ENCODE data around the gene CNN2.

Gene CNN2

GRCh38 chr19:1003283-1003682 lies 23.1 kb upstream of the CNN2 start:
- no peak overlapping the region for H2AK5ac ChIP-seq (ENCODE audit: low read length, severe bottlenecking)
- peaks cover 22 to 49% of the 10 kb centered on the region in 2 experiments for H3K27me3 ChIP-seq (ENCODE audit: control insufficient read depth in 1 of 2, insufficient read depth in 1 of 2, low read length in 2 of 2)
- 89% methylated on average over 37 of the region's 37 CpGs for WGBS
- H3K36me3 ChIP-seq (ENCODE audit: control insufficient read depth in 1 of 2, insufficient read depth in 2 of 2, low read depth in 1 of 2, low read length in 2 of 2): peaks cover 0 to 20% of the 10 kb centered on the region in 2 experiments
- H3K23ac ChIP-seq (ENCODE audit: low read length in 2 of 2): no peak overlapping the region
- H4K8ac ChIP-seq (ENCODE audit: low read length): no peak overlapping the region
- no peak overlapping the region for H2AFZ ChIP-seq (ENCODE audit: low read depth, low read length)
- no peak overlapping the region for H2BK5ac ChIP-seq (ENCODE audit: low read depth, low read length, poor library complexity, severe bottlenecking)
- H2BK120ac ChIP-seq (ENCODE audit: low read depth, low read length): no peak overlapping the region
- H3K4me1 ChIP-seq (ENCODE audit: control insufficient read depth, insufficient read depth, low read depth, low read length): peaks cover 8% of the 10 kb centered on the region
- no peak overlapping the region for H3K9ac ChIP-seq (ENCODE audit: low read length)
- no peaks in the 10 kb centered on the region for H3K9me3 ChIP-seq (ENCODE audit: control insufficient read depth, low read length)
- no peak overlapping the region for H3K4me2 ChIP-seq (ENCODE audit: low read length, poor library complexity, severe bottlenecking)
- H2BK12ac ChIP-seq (ENCODE audit: low read length in 2 of 2): no peak overlapping the region
- H3K79me1 ChIP-seq (replicated peaks; ENCODE audit: low read length, poor library complexity, severe bottlenecking): no peaks in the 10 kb centered on the region
- no peak for DNase-seq
- H3K4me3 ChIP-seq (ENCODE audit: insufficient read depth in 1 of 2, low read depth in 1 of 2, low read length in 2 of 2): no peak overlapping the region
- no peak overlapping the region for H3K14ac ChIP-seq (ENCODE audit: low read length in 2 of 2)
- no peak overlapping the region for H4K91ac ChIP-seq (ENCODE audit: low read length)
- H3K18ac ChIP-seq (ENCODE audit: low read depth in 1 of 2, low read length in 2 of 2): no peak overlapping the region
- H2BK15ac ChIP-seq (ENCODE audit: low read depth, poor library complexity, severe bottlenecking): peak overlapping the region; percentile 49
- no peak overlapping the region for H3K4ac ChIP-seq (ENCODE audit: low read depth in 1 of 2, low read length in 2 of 2)
- no peak overlapping the region for H3K27ac ChIP-seq (ENCODE audit: low read length, poor library complexity, severe bottlenecking)

- no peak overlapping the region for H3K9ac ChIP-seq (ENCODE audit: low read length)
- H4K91ac ChIP-seq (ENCODE audit: low read length): no peak overlapping the region
- no peak overlapping the region for H2BK12ac ChIP-seq (ENCODE audit: low read length in 2 of 2)
- peaks cover 14 to 39% of the 10 kb centered on the region in 2 experiments for H3K27me3 ChIP-seq (ENCODE audit: control insufficient read depth in 1 of 2, insufficient read depth in 1 of 2, low read length in 2 of 2)
- H2AFZ ChIP-seq (ENCODE audit: low read depth, low read length): no peak overlapping the region
- H3K4me3 ChIP-seq (ENCODE audit: insufficient read depth in 1 of 2, low read depth in 1 of 2, low read length in 2 of 2): no peak overlapping the region
- peaks cover 8% of the 10 kb centered on the region for H3K4me1 ChIP-seq (ENCODE audit: control insufficient read depth, insufficient read depth, low read depth, low read length)
- peaks cover 1% of the 10 kb centered on the region for H3K79me1 ChIP-seq (replicated peaks; ENCODE audit: low read length, poor library complexity, severe bottlenecking)
- DNase-seq: no peak
- H2AK5ac ChIP-seq (ENCODE audit: low read length, severe bottlenecking): no peak overlapping the region
- no peak overlapping the region for H3K4ac ChIP-seq (ENCODE audit: low read depth in 1 of 2, low read length in 2 of 2)
- WGBS: 81% methylated on average over 32 of the region's 32 CpGs
- H3K14ac ChIP-seq (ENCODE audit: low read length in 2 of 2): no peak overlapping the region
- no peak overlapping the region for H2BK5ac ChIP-seq (ENCODE audit: low read depth, low read length, poor library complexity, severe bottlenecking)
- no peak overlapping the region for H2BK120ac ChIP-seq (ENCODE audit: low read depth, low read length)
- H3K27ac ChIP-seq (ENCODE audit: low read length, poor library complexity, severe bottlenecking): no peak overlapping the region
- H3K23ac ChIP-seq (ENCODE audit: low read length in 2 of 2): no peak overlapping the region
- no peak overlapping the region for H3K18ac ChIP-seq (ENCODE audit: low read depth in 1 of 2, low read length in 2 of 2)
- no peak overlapping the region for H2BK15ac ChIP-seq (ENCODE audit: low read depth, poor library complexity, severe bottlenecking)
- H3K4me2 ChIP-seq (ENCODE audit: low read length, poor library complexity, severe bottlenecking): no peak overlapping the region
- no peaks in the 10 kb centered on the region for H3K9me3 ChIP-seq (ENCODE audit: control insufficient read depth, low read length)
- peaks cover 0 to 30% of the 10 kb centered on the region in 2 experiments for H3K36me3 ChIP-seq (ENCODE audit: control insufficient read depth in 1 of 2, insufficient read depth in 2 of 2, low read depth in 1 of 2, low read length in 2 of 2)
- H4K8ac ChIP-seq (ENCODE audit: low read length): no peak overlapping the region
These were observed 22.1 kb upstream of the CNN2 start for GRCh38 chr19:1004204-1004802.

- Histone ChIP-seq H2BK5ac (ENCODE audit: low read depth, low read length, poor library complexity, severe bottlenecking) (no peak overlapping the region), H3K4me3 (ENCODE audit: insufficient read depth in 1 of 2, low read depth in 1 of 2, low read length in 2 of 2) (peak overlapping the region in 1 of 2 experiments; percentile 9), H2BK120ac (ENCODE audit: low read depth, low read length) (no peak overlapping the region), H3K4me2 (ENCODE audit: low read length, poor library complexity, severe bottlenecking) (no peak overlapping the region), H2BK15ac (ENCODE audit: low read depth, poor library complexity, severe bottlenecking) (no peak overlapping the region), H3K9ac (ENCODE audit: low read length) (no peak overlapping the region), H3K18ac (ENCODE audit: low read depth in 1 of 2, low read length in 2 of 2) (no peak overlapping the region), H2BK12ac (ENCODE audit: low read length in 2 of 2) (no peak overlapping the region), H3K9me3 (ENCODE audit: control insufficient read depth, low read length) (no peaks in the 10 kb centered on the region), H2AK5ac (ENCODE audit: low read length, severe bottlenecking) (no peak overlapping the region), H3K23ac (ENCODE audit: low read length in 2 of 2) (no peak overlapping the region), H3K79me1 (replicated peaks; ENCODE audit: low read length, poor library complexity, severe bottlenecking) (peaks cover 5% of the 10 kb centered on the region), H3K36me3 (ENCODE audit: control insufficient read depth in 1 of 2, insufficient read depth in 2 of 2, low read depth in 1 of 2, low read length in 2 of 2) (peaks cover 7 to 37% of the 10 kb centered on the region in 2 experiments), H3K4ac (ENCODE audit: low read depth in 1 of 2, low read length in 2 of 2) (no peak overlapping the region), H2AFZ (ENCODE audit: low read depth, low read length) (no peak overlapping the region), H3K27me3 (ENCODE audit: control insufficient read depth in 1 of 2, insufficient read depth in 1 of 2, low read length in 2 of 2) (peaks cover 11 to 36% of the 10 kb centered on the region in 2 experiments), H3K14ac (ENCODE audit: low read length in 2 of 2) (no peak overlapping the region), H4K8ac (ENCODE audit: low read length) (no peak overlapping the region), H4K91ac (ENCODE audit: low read length) (no peak overlapping the region), H3K4me1 (ENCODE audit: control insufficient read depth, insufficient read depth, low read depth, low read length) (peaks cover 11% of the 10 kb centered on the region), H3K27ac (ENCODE audit: low read length, poor library complexity, severe bottlenecking) (no peak overlapping the region)
- DNase-seq: no peak
- 92% methylated on average over 62 of the region's 70 CpGs for WGBS
These were observed 21.4 kb upstream of the CNN2 start for GRCh38 chr19:1004803-1005664.

- H3K4me1 ChIP-seq (ENCODE audit: control insufficient read depth, insufficient read depth, low read depth, low read length): peaks cover 8% of the 10 kb centered on the region
- H2BK15ac ChIP-seq (ENCODE audit: low read depth, poor library complexity, severe bottlenecking): no peak overlapping the region
- H3K9ac ChIP-seq (ENCODE audit: low read length): no peak overlapping the region
- WGBS: 95% methylated on average over 25 of the region's 27 CpGs
- peaks cover 3 to 25% of the 10 kb centered on the region in 2 experiments for H3K27me3 ChIP-seq (ENCODE audit: control insufficient read depth in 1 of 2, insufficient read depth in 1 of 2, low read length in 2 of 2)
- peaks cover 14 to 56% of the 10 kb centered on the region in 2 experiments for H3K36me3 ChIP-seq (ENCODE audit: control insufficient read depth in 1 of 2, insufficient read depth in 2 of 2, low read depth in 1 of 2, low read length in 2 of 2)
- no peak for DNase-seq
- H3K27ac ChIP-seq (ENCODE audit: low read length, poor library complexity, severe bottlenecking): no peak overlapping the region
- no peak overlapping the region for H3K14ac ChIP-seq (ENCODE audit: low read length in 2 of 2)
- no peak overlapping the region for H4K8ac ChIP-seq (ENCODE audit: low read length)
- no peak overlapping the region for H4K91ac ChIP-seq (ENCODE audit: low read length)
- no peak overlapping the region for H3K4me2 ChIP-seq (ENCODE audit: low read length, poor library complexity, severe bottlenecking)
- H3K4ac ChIP-seq (ENCODE audit: low read depth in 1 of 2, low read length in 2 of 2): no peak overlapping the region
- no peaks in the 10 kb centered on the region for H3K9me3 ChIP-seq (ENCODE audit: control insufficient read depth, low read length)
- no peak overlapping the region for H2BK12ac ChIP-seq (ENCODE audit: low read length in 2 of 2)
- H3K18ac ChIP-seq (ENCODE audit: low read depth in 1 of 2, low read length in 2 of 2): no peak overlapping the region
- no peak overlapping the region for H2AK5ac ChIP-seq (ENCODE audit: low read length, severe bottlenecking)
- no peak overlapping the region for H2AFZ ChIP-seq (ENCODE audit: low read depth, low read length)
- H3K79me1 ChIP-seq (replicated peaks; ENCODE audit: low read length, poor library complexity, severe bottlenecking): peaks cover 10% of the 10 kb centered on the region
- H3K23ac ChIP-seq (ENCODE audit: low read length in 2 of 2): no peak overlapping the region
- no peak overlapping the region for H3K4me3 ChIP-seq (ENCODE audit: insufficient read depth in 1 of 2, low read depth in 1 of 2, low read length in 2 of 2)
- no peak overlapping the region for H2BK5ac ChIP-seq (ENCODE audit: low read depth, low read length, poor library complexity, severe bottlenecking)
- H2BK120ac ChIP-seq (ENCODE audit: low read depth, low read length): no peak overlapping the region
These were observed 19.6 kb upstream of the CNN2 start for GRCh38 chr19:1006711-1007398.

All from mesenchymal stem cell (in vitro differentiated cells and primary cell).